ENCODE data around the gene ATL3. TPM values are rescaled to one million over a fixed set of nuclear protein-coding genes. Genes with fewer than 3 reads are reported as not detected.

The ATL3 gene, protein sequence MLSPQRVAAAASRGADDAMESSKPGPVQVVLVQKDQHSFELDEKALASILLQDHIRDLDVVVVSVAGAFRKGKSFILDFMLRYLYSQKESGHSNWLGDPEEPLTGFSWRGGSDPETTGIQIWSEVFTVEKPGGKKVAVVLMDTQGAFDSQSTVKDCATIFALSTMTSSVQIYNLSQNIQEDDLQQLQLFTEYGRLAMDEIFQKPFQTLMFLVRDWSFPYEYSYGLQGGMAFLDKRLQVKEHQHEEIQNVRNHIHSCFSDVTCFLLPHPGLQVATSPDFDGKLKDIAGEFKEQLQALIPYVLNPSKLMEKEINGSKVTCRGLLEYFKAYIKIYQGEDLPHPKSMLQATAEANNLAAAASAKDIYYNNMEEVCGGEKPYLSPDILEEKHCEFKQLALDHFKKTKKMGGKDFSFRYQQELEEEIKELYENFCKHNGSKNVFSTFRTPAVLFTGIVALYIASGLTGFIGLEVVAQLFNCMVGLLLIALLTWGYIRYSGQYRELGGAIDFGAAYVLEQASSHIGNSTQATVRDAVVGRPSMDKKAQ
- total RNA-seq = 51.4 TPM

DNA sequence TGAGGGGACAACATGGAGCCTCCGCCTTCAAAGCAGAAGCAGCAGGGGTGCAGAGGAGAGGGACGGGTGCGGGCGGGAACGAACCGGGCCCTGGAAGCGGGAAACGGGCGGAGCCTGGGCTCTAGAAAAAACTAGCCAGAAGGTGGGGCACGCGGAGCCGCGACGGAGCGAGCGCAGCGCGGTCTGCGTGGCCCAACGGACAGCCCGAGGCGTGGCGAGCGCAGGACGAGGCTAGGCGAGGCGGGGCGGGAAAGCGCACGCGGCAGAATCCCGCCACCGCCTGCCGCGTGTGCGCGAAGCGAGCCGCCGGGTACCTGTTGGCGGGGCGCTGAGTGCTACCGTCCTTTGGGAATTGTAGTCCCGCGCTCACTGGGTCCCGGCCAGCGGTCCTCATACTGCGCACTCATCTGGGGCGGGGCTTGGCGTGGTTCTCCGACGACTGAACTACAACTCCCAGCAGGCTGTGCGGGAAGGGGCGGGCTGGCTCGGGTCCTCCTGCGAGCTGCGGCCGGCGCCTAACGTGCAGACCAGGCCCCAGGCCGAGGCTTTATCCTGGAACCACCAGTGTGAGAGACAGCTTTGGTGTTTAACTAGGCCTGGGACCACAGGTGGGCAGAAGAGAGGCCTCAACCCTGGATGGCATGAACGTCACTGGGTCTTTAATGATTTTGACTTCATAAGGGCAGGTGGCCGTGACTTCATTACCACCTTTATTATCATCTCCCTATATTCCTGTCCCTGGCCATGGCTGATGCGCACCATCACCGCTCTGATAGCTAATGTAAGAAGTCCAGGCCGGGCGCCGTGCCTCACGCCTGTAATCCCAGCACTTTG lies at the start of gene ATL3:
ATL3 (minus strand) TSS at position 55 of the 834 bp plus-strand sequence; CDS start at position 14, 41 bp downstream.

GRCh38 chr11:63681321-63682065 lies 10.3 kb upstream of the ATL3 start, which contains the start of gene RTN3:
Gene RTN3 (plus strand): TSS chr11:63681500. CDS start chr11:63681637, 137 bp downstream.

DNA sequence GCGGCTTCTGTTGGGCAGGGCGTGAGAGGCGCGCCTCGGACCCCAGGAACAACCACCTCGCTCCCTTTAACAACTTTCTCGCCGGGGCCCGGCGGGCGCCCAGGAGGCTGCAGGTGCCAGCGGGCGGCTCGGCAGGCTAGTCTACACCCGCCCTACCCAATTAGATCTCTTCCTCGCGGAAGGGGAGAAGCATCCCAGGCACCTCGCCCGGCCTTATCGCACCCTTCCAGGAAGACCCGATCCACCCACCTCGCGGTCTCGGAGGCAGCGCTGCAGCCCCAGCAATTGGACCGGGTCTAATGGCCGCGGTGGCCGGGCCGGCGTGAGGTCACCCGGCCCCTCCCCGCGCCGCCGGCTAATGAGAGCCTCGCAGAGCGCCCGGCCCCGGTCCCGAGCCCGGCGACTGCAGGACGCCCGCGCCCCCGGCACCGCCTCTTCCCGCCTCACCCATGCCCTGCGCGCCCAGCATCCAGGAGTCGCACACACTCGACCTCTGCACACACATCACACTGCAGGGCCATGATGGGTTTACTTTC lies 57.0 kb downstream of the ATL3 start, which contains the start of gene PLAAT3:
PLAAT3 (minus strand) TSS at position 298 of the 536 bp plus-strand sequence. CDS start 419 bp downstream, outside the sequence.

Other genes starting within 250 kb of the ATL3 start
- gene PLAAT5, start 180.2 kb downstream of the ATL3 start, total RNA-seq = 2.7 TPM
- 0.60 TPM for gene LGALS12, start 165.3 kb downstream of the ATL3 start, total RNA-seq
- 9.8 TPM for gene PLAAT4, start 134.6 kb downstream of the ATL3 start, total RNA-seq
- 4.8 TPM for gene PLAAT2, start 108.0 kb downstream of the ATL3 start, total RNA-seq
- gene PLAAT3, start 56.9 kb downstream of the ATL3 start, total RNA-seq = 31.5 TPM
- 124 TPM for gene RTN3, start 10.1 kb upstream of the ATL3 start, total RNA-seq
- 36.8 TPM for gene ZFTA, start 97.4 kb upstream of the ATL3 start, total RNA-seq
- gene SPINDOC, start 142.1 kb upstream of the ATL3 start, total RNA-seq = 10.9 TPM
- gene MARK2, start 167.7 kb upstream of the ATL3 start, total RNA-seq = 20.9 TPM
- gene RCOR2, start 245.8 kb upstream of the ATL3 start, total RNA-seq = 28.1 TPM